Measurements from ENCODE around the gene SLC16A4. TPM values are rescaled to one million over a fixed set of nuclear protein-coding genes. Genes with fewer than 3 reads are reported as not detected.

Gene SLC16A4
- total RNA-seq, 1 donor from 2014 or later = 2.6 TPM

DNA sequence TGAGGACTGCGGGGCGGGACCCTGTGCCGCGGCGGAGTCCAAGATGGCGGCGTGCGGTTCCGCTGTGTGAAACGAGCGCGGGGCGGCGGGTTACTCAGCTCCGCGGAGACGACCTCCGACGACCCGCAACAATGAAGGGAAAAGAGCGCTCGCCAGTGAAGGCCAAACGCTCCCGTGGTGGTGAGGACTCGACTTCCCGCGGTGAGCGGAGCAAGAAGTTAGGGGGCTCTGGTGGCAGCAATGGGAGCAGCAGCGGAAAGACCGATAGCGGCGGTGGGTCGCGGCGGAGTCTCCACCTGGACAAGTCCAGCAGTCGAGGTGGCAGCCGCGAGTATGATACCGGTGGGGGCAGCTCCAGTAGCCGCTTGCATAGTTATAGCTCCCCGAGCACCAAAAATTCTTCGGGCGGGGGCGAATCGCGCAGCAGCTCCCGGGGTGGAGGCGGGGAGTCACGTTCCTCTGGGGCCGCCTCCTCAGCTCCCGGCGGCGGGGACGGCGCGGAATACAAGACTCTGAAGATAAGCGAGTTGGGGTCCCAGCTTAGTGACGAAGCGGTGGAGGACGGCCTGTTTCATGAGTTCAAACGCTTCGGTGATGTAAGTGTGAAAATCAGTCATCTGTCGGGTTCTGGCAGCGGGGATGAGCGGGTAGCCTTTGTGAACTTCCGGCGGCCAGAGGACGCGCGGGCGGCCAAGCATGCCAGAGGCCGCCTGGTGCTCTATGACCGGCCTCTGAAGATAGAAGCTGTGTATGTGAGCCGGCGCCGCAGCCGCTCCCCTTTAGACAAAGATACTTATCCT lies 51.2 kb downstream of the SLC16A4 start:
- no peak for ATAC-seq
- intact Hi-C loops (cut with DNase I) = loop anchor here (1.0 kb wide), 1 partner anchor 68 kb away; the partner anchor contains the start of gene LAMTOR5
- no peak for DNase-seq (ENCODE audit: missing footprints)

- intact Hi-C loops (cut with DNase I) = loop anchor here (1.0 kb wide), 1 partner anchor 68 kb away; the partner anchor contains the start of gene LAMTOR5
- ATAC-seq = peak; percentile 90
- peak; percentile 99 for DNase-seq (ENCODE audit: missing footprints)
Measured at GRCh38 chr1:110338886-110339406, 51.9 kb downstream of the SLC16A4 start, which contains the start of gene RBM15. Gene RBM15 (plus strand): TSS chr1:110339377. CDS start chr1:110339406, 29 bp downstream.

- ATAC-seq (peak; percentile 91), DNase-seq (ENCODE audit: missing footprints) (peak; percentile 96)
- intact Hi-C loops (cut with DNase I) = no loop called here
Measured at GRCh38 chr1:110338309-110338885, 52.4 kb downstream of the SLC16A4 start.

- intact Hi-C loops (cut with DNase I) = no loop called here
- ATAC-seq = no peak
- DNase-seq (ENCODE audit: missing footprints) = no peak
Measured at GRCh38 chr1:110337704-110338308, 53.0 kb downstream of the SLC16A4 start.

DNA sequence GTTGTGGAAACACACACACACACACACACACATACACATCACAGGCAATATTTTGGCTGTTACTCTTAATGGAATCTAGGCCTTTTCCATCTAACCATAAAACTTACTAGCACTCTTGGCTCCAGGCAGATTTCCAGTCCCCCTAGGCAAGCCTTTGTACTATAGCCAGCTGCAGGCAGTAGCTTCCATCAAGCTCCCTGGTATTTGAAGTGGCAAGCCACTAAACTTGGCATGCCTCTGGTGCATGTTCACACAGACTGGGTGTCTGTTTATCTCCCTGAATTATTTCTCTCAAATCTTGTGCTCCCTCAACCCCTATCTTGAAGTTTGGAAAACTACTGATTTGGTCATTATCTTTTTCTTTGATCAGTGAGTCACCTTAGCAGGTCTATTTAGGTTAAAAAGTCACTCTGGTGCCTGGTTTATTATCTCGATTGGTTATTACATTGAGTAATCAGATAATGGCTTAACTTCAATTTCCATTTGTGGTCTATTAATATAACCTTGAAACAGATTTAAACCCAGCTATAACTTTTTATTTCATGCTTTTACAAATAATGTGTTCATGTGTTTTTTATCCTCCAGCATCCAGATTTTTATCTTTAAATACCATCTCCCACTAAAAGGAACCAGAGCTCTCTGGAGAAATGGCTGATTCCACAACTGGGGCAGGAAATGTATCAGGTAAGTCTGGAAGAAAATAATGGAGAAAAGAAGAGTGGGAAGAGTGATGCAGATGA lies 54.4 kb downstream of the SLC16A4 start:
- no peak for DNase-seq (ENCODE audit: missing footprints)
- intact Hi-C loops (cut with DNase I) = no loop called here
- ATAC-seq = no peak

DNA sequence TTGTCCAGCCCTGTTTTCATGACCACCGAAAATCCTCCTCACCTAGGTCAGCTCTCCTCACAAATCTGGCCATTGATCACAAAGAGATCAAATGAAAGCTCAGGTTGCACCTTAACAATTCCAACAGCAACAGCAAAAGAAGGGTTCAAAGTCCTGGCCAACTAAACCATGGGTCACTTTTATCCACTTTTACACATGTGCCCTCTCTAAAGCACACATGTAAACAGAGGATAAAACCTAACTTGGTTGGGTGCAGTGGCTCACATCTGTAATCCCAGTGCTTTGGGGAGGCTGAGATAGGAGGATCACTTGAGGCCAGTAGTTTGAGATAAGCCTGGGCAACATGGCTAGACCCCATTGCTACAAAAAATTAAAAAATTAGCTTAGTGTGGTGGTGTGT lies 55.6 kb downstream of the SLC16A4 start:
- ATAC-seq (no peak), DNase-seq (ENCODE audit: missing footprints) (no peak)
- intact Hi-C loops (cut with DNase I) = no loop called here

- no peak for DNase-seq (ENCODE audit: missing footprints)
- intact Hi-C loops (cut with DNase I) = no loop called here
- ATAC-seq = no peak
Measured at GRCh38 chr1:110328700-110329099, 62.1 kb downstream of the SLC16A4 start.

- ATAC-seq = no peak
- no peak for DNase-seq (ENCODE audit: missing footprints)
- intact Hi-C loops (cut with DNase I) = no loop called here
Measured at GRCh38 chr1:110328274-110328673, 62.6 kb downstream of the SLC16A4 start.

GRCh38 chr1:110326826-110327225 lies 64.0 kb downstream of the SLC16A4 start:
- intact Hi-C loops (cut with DNase I) = no loop called here
- DNase-seq (ENCODE audit: missing footprints) (no peak), ATAC-seq (no peak)

GRCh38 chr1:110324667-110325066 lies 66.2 kb downstream of the SLC16A4 start:
- DNase-seq (ENCODE audit: missing footprints) = no peak
- no peak for ATAC-seq
- intact Hi-C loops (cut with DNase I) = no loop called here

- intact Hi-C loops (cut with DNase I) = no loop called here
- ATAC-seq = no peak
- no peak for DNase-seq (ENCODE audit: missing footprints)
Measured at GRCh38 chr1:110321846-110322245, 69.0 kb downstream of the SLC16A4 start.

- intact Hi-C loops (cut with DNase I) = no loop called here
- ATAC-seq = no peak
- DNase-seq (ENCODE audit: missing footprints) = no peak
Measured at GRCh38 chr1:110321045-110321444, 69.8 kb downstream of the SLC16A4 start.

DNA sequence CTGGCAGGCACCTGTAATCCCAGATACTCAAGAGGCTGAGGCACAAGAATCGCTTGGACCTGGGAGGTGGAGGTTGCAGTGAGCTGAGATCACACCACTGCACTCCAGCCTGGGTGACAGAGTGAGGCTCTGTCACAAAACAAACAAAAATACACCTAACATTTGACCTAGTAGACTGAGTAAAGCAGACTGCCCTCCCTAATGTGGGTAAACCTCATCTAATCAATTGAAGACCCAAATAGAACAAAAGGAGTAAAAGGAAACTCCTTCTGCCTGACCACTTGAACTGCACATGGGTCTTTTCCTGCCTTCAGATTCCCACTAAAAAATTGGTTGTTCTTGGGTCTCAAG lies 70.7 kb downstream of the SLC16A4 start:
- DNase-seq (ENCODE audit: missing footprints) (no peak), ATAC-seq (no peak)
- intact Hi-C loops (cut with DNase I) = no loop called here

DNA sequence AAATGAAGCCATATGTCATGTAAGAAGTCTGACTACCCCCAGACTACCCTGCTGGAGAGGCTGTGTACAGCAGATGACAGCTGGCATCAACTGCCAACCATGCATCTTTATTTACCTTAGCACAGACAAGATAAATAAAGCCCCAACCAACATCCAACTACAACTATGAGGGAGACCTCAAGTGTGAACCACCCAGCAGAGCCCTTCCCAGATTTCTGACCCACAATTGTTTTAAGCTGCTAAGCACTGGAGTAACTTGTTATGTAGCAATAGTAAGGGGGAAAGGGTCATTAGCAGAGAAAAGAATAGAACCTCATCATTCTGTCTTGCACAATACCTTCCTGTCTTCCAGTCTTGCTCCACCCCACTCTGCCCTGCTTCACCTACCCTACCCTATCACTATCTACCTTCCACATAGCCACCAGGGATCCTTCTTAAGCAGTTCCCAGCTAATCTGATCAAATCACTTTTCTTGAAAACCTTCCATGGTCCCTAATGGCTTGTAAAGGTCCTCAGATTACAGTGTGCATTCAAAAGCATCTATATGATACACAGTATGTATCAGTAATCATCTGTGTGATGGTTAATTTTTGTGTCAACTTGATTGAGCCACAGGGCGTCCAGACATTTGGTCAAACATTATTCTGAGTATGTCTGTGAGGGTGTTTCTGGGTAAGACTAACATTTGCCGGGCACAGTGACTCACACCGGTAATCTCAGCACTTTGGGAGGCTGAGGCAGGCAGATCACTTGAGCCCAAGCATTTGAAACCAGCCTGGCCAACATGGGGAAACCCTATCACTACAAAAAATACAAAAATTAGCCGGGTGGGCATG lies 71.3 kb downstream of the SLC16A4 start:
- DNase-seq (ENCODE audit: missing footprints) (no peak), ATAC-seq (no peak)
- intact Hi-C loops (cut with DNase I) = no loop called here

- intact Hi-C loops (cut with DNase I) = no loop called here
- ATAC-seq (no peak), DNase-seq (ENCODE audit: missing footprints) (no peak)
Measured at GRCh38 chr1:110318046-110318445, 72.8 kb downstream of the SLC16A4 start.

DNA sequence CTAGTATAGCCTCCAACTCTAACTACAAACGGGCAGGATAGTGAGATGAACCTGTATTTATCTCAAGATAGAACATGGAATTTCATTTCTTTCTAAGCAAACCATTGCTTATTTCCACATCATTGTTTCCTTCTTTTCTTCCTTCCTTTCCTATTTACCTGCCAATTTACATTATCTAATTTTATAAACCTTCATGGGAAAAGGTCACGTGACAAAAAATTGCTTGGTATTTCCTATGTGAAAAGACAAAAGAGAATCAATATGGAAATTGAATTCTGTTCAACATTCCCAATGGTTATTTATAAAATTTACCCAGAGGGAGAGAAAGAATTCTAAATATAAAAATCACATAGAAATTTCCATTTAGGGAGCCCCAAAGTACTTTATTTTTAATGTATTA lies 74.1 kb downstream of the SLC16A4 start:
- DNase-seq (ENCODE audit: missing footprints) = no peak
- ATAC-seq = no peak
- intact Hi-C loops (cut with DNase I) = no loop called here

Measured in Right ventricle myocardium inferior (tissue), 1 donor.